Endodermal cell (in vitro differentiated cells): ENCODE data around the gene GXYLT2. TPM values are rescaled to one million over a fixed set of nuclear protein-coding genes. Genes with fewer than 3 reads are reported as not detected.

Experiments used
- DNase-seq: peaks from one replicate; pipeline ENCODE4 v3.0.0-alpha.2; 2017
- H3K27ac ChIP-seq: 2 replicates; pipeline ENCODE4 v1.5.1; 2013; ENCODE audit warnings: mild to moderate bottlenecking, low read depth, low read length, moderate library complexity
- H3K27me3 ChIP-seq: 2 replicates; pipeline ENCODE4 v1.6.1; 2013; ENCODE audit warnings: mild to moderate bottlenecking, low read length, moderate library complexity; ENCODE audit not compliant: insufficient read depth, control insufficient read depth, poor library complexity, severe bottlenecking
- H3K36me3 ChIP-seq: 2 replicates; pipeline ENCODE4 v1.7.0; 2013; ENCODE audit warnings: mild to moderate bottlenecking, low read length, moderate library complexity; ENCODE audit not compliant: control insufficient read depth, insufficient read depth
- H3K4me1 ChIP-seq: one replicate; pipeline ENCODE4 v1.7.0; 2013; ENCODE audit warnings: low read length; ENCODE audit not compliant: control insufficient read depth, insufficient read depth
- H3K4me3 ChIP-seq: 2 replicates; pipeline ENCODE4 v1.5.1; 2013; ENCODE audit warnings: mild to moderate bottlenecking, low read length, moderate library complexity
- H3K9ac ChIP-seq: 2 replicates; pipeline ENCODE4 v1.6.1; 2013; ENCODE audit warnings: mild to moderate bottlenecking, low read length, moderate library complexity; ENCODE audit not compliant: poor library complexity, severe bottlenecking; ENCODE audit errors: extremely low read depth
- H3K9me3 ChIP-seq: 2 replicates; pipeline ENCODE4 v1.6.1; 2013; ENCODE audit warnings: mild to moderate bottlenecking, low read length, moderate library complexity; ENCODE audit not compliant: control insufficient read depth
- H3K27ac Mint-ChIP-seq: 2 replicates; pipeline ENCODE4 v1.8.0; 2020; ENCODE audit warnings: mixed read lengths
- H3K27me3 Mint-ChIP-seq: 2 replicates; pipeline ENCODE4 v1.8.0; 2021; ENCODE audit warnings: mild to moderate bottlenecking, mixed read lengths; ENCODE audit not compliant: insufficient read depth
- H3K36me3 Mint-ChIP-seq: 2 replicates; pipeline ENCODE4 v1.8.0; 2020; ENCODE audit warnings: low read depth, mixed read lengths
- H3K4me1 Mint-ChIP-seq: 2 replicates; pipeline ENCODE4 v1.8.0; 2020; ENCODE audit warnings: mixed read lengths
- H3K4me3 Mint-ChIP-seq: 2 replicates; pipeline ENCODE4 v1.8.0; 2020; ENCODE audit warnings: mild to moderate bottlenecking, moderate library complexity, mixed read lengths
- H3K9me3 Mint-ChIP-seq: 2 replicates; pipeline ENCODE4 v1.8.0; 2020; ENCODE audit warnings: mild to moderate bottlenecking, mixed read lengths
- WGBS, 2 experiments: methylation state at CpG; one replicate each; pipeline versions ENCODE4 v1.1.5 to v1.1.7; 2013; ENCODE audit warnings: missing lambda C conversion rate in 2 of 2, mixed read lengths in 1 of 2; ENCODE audit not compliant: insufficient coverage in 1 of 2, insufficient read length in 1 of 2; 5-methylcytosine and 5-hydroxymethylcytosine counted together
- total RNA-seq, 2 donors: library from RNA; stranded (reverse); fragmentation: NEBNext Ultra II Directional in 1 of 2; extraction: Animal tissue kit (Norgen Biotek cat#: 25700) in 1 of 2; gene quantifications; 2 replicates in 1 of 2; 3 replicates in 1 of 2; pipeline ENCODE4 v1.2.1, GENCODE V29; 2021
- TF ChIP-seq, protein P1 (sequence below): fragments of 200-600 bp; sonication (generic); conservative IDR thresholded peaks from 2 replicates; pipeline ENCODE4 v1.5.0; 2021; ENCODE audit warnings: antibody characterized with exemption, mild to moderate bottlenecking

GXYLT2 gene
- total RNA-seq, 2 donors from 2014 or later: 7.0 to 14.3 TPM

DNA sequence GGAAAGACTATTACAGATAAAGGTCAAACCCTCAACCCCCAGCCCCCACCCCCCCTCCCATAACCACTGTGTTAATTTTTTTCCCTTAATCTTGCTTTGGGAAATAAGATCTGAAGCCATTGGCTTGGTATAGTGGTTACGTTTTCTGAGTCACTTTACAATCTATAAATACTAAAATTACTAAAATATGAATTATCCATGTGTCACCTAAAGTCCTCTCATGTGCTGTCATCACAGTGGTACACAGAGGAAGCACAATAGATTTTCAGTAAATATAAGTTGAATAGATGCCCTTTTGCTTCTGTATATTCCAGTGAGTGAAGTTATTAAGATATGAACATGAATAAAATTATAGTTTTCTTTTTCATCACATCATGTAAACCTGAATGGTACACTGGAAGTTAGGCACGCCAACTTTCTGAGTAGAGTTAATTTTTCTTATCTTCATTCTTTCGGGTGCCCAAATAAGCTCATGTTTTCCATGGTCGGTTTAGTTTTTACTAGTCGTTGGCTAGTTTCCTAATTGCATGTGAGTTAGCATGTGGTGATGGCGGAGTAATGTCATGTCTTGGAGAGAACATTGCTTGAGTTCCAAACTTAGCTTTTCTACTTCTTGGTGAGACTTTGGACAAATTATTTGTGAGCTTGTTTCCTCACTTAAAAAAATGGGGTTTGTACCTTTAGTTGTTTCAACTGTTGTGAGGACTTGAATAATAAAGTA is 120.3 kb downstream of the GXYLT2 start:
- Histone ChIP-seq H3K4me3 (peak overlapping the region; percentile 34), H3K9me3 (no peaks in the 10 kb centered on the region), H3K4me1 (no peaks in the 10 kb centered on the region), H3K27me3 (no peaks in the 10 kb centered on the region), H3K27ac (no peak overlapping the region), H3K36me3 (peaks cover 77% of the 10 kb centered on the region), H3K9ac (no peak overlapping the region)
- H3K9me3 Mint-ChIP-seq: no peaks in the 10 kb centered on the region
- no peaks in the 10 kb centered on the region for H3K27me3 Mint-ChIP-seq
- peaks cover 20% of the 10 kb centered on the region for H3K4me1 Mint-ChIP-seq
- peak overlapping the region; percentile 4 for H3K27ac Mint-ChIP-seq
- TF ChIP-seq, protein P1, sequence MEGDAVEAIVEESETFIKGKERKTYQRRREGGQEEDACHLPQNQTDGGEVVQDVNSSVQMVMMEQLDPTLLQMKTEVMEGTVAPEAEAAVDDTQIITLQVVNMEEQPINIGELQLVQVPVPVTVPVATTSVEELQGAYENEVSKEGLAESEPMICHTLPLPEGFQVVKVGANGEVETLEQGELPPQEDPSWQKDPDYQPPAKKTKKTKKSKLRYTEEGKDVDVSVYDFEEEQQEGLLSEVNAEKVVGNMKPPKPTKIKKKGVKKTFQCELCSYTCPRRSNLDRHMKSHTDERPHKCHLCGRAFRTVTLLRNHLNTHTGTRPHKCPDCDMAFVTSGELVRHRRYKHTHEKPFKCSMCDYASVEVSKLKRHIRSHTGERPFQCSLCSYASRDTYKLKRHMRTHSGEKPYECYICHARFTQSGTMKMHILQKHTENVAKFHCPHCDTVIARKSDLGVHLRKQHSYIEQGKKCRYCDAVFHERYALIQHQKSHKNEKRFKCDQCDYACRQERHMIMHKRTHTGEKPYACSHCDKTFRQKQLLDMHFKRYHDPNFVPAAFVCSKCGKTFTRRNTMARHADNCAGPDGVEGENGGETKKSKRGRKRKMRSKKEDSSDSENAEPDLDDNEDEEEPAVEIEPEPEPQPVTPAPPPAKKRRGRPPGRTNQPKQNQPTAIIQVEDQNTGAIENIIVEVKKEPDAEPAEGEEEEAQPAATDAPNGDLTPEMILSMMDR: no peak
- no peak overlapping the region for H3K4me3 Mint-ChIP-seq
- DNase-seq: no peak
- WGBS, 2 experiments: 83 to 89% methylated on average over 2 to 6 of the region's 6 CpGs
- H3K36me3 Mint-ChIP-seq: peaks cover 78% of the 10 kb centered on the region

DNA sequence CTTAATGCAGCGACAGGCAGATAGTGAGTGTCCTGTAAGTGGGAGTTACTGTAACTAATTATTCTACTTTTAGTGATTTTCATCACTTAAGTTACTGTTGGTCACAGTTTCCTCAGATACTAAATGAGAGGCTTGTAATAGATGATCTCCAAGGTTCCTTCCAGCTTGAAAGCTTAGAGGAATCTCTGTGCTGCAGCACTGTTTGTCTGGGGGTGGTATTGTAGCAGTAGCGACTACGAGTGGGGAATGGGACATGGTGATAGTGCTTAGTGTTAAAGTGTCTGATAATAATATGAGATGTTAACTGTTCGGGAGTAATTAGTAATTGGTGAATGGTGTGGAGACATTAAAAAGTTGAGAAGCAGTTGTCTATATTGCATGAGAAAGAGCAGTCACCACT is 121.2 kb downstream of the GXYLT2 start:
- TF ChIP-seq, protein P1: no peak
- H3K4me1 Mint-ChIP-seq: peaks cover 20% of the 10 kb centered on the region
- 89 to 100% methylated on average over 2 to 4 of the region's 4 CpGs for WGBS, 2 experiments

DNA sequence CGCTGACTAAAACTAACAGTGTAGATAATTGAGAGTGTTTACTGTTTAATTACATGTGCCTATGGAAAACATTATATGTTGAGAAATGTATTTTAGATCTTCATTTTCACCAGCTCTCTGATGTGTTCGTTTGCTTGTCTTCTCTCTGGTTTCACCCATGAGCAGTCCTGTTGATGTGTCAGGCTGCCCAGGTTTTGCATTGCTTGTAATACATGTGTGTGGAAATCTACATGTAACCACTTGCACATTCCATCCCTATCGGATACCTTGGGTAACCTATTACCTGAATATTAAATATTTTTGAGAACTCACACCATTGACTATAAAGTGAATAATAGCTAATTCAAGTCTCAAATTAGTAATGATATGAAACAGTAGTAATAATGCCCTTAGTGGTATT is 121.9 kb downstream of the GXYLT2 start:
- H3K36me3 Mint-ChIP-seq: peaks cover 66% of the 10 kb centered on the region
- Histone ChIP-seq H3K9ac (no peak overlapping the region), H3K36me3 (peaks cover 62% of the 10 kb centered on the region), H3K9me3 (no peaks in the 10 kb centered on the region), H3K27ac (no peak overlapping the region), H3K4me3 (no peak overlapping the region), H3K4me1 (no peaks in the 10 kb centered on the region), H3K27me3 (no peaks in the 10 kb centered on the region)
- no peak for DNase-seq
- no peak overlapping the region for H3K27ac Mint-ChIP-seq
- no peaks in the 10 kb centered on the region for H3K9me3 Mint-ChIP-seq
- no peaks in the 10 kb centered on the region for H3K27me3 Mint-ChIP-seq
- H3K4me3 Mint-ChIP-seq: no peak overlapping the region
- WGBS, 2 experiments: 91 to 100% methylated on average over 1 to 3 of the region's 3 CpGs
- peaks cover 20% of the 10 kb centered on the region for H3K4me1 Mint-ChIP-seq
- TF ChIP-seq, protein P1: no peak

More for the DNA sequence above, 121.2 kb downstream of the GXYLT2 start:
- Mint-ChIP-seq H3K9me3 (no peaks in the 10 kb centered on the region), H3K4me3 (no peak overlapping the region), H3K27me3 (no peaks in the 10 kb centered on the region), H3K36me3 (peaks cover 69% of the 10 kb centered on the region), H3K27ac (peak overlapping the region; percentile 4)
- Histone ChIP-seq H3K4me3 (peak overlapping the region; percentile 34), H3K27me3 (no peaks in the 10 kb centered on the region), H3K9ac (no peak overlapping the region), H3K36me3 (peaks cover 68% of the 10 kb centered on the region), H3K9me3 (no peaks in the 10 kb centered on the region), H3K4me1 (no peaks in the 10 kb centered on the region), H3K27ac (no peak overlapping the region)
- no peak for DNase-seq
